Measurements from ENCODE around the gene MTMR1. TPM values are rescaled to one million over a fixed set of nuclear protein-coding genes. Genes with fewer than 3 reads are reported as not detected.

The MTMR1 gene
- total RNA-seq, 1 experiment from 2014 or later, result 25.4 TPM

DNA sequence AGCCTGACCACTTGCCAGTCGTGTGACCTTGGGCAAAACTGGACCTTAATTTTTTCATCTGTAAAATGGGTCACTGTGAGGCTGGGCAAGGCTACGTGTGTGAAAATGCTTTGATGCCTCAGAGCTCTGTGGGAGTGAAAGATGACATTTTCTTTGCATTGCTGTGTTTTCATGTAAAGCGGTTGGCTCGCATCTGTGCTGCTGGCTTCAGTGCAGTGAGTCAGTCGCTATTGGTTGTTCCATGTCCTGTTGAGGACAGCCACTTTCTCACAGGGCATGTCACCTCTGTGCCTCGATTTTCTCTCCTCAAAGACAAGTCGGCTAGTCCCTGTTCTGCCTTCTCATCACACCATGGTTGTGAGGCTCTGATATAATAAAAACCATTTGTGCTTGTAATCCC lies 4.4 kb downstream of the MTMR1 start:
- no peaks in the 10 kb centered on the region for H3K27me3 ChIP-seq (replicated peaks; ENCODE audit: control insufficient read depth, insufficient read depth, low read length)
- DNase-seq, result no peak
- ChIA-PET CTCF (no interaction called here), POLR2A (no interaction called here)
- H3K9me3 ChIP-seq, result no peaks in the 10 kb centered on the region
- intact Hi-C loops (cut with micrococcal nuclease; ENCODE audit: unreplicated experiment), result no loop called here
- H3K4me3 Mint-ChIP-seq (ENCODE audit: unreplicated experiment), result no peak overlapping the region
- 0 out of 2 replicates have a peak, but pooled peaks cover 5% of the 10 kb centered on the region for H3K4me1 ChIP-seq
- no peak overlapping the region for H3K27ac Mint-ChIP-seq (ENCODE audit: unreplicated experiment)
- TF ChIP-seq, protein P1, sequence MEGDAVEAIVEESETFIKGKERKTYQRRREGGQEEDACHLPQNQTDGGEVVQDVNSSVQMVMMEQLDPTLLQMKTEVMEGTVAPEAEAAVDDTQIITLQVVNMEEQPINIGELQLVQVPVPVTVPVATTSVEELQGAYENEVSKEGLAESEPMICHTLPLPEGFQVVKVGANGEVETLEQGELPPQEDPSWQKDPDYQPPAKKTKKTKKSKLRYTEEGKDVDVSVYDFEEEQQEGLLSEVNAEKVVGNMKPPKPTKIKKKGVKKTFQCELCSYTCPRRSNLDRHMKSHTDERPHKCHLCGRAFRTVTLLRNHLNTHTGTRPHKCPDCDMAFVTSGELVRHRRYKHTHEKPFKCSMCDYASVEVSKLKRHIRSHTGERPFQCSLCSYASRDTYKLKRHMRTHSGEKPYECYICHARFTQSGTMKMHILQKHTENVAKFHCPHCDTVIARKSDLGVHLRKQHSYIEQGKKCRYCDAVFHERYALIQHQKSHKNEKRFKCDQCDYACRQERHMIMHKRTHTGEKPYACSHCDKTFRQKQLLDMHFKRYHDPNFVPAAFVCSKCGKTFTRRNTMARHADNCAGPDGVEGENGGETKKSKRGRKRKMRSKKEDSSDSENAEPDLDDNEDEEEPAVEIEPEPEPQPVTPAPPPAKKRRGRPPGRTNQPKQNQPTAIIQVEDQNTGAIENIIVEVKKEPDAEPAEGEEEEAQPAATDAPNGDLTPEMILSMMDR (IDR thresholded peaks at IDR 0.05; ENCODE audit: insufficient read depth in 1 of 2, low read depth in 1 of 2, low read length in 1 of 2, severe bottlenecking in 1 of 2, unreplicated experiment in 1 of 2), result no peak
- H3K36me3 Mint-ChIP-seq (ENCODE audit: insufficient read depth, unreplicated experiment), result peaks cover 10% of the 10 kb centered on the region
- H3K4me3 ChIP-seq (ENCODE audit: low read depth, low read length), result no peak overlapping the region
- H3K9me3 Mint-ChIP-seq (ENCODE audit: unreplicated experiment), result no peaks in the 10 kb centered on the region
- no peaks in the 10 kb centered on the region for H3K27me3 Mint-ChIP-seq (ENCODE audit: insufficient read depth, unreplicated experiment)
- BruUV-seq (replicated peaks), result no TSS peak
- no peaks in the 10 kb centered on the region for H3K36me3 ChIP-seq (ENCODE audit: control insufficient read depth, insufficient read depth, low read length)
- H3K4me1 Mint-ChIP-seq (ENCODE audit: low read depth, unreplicated experiment), result peaks cover 8% of the 10 kb centered on the region

DNA sequence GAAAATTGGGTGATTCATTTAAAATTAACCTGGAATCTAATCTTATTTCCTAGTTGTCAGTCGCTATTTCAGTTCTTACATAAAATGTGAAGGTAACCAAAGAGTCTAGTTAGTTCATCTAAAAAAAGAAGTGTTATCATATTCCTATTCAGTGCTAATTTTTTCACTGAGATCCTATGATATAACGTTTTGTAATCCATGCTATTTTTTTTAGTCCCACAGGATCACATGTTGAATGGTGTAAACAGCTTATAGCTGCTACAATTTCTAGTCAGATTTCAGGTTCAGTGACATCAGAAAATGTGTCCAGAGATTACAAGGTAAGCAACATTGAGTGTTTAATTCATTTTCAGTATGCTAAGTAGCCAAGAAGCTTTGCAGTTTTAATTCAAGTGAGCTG lies 5.8 kb downstream of the MTMR1 start:
- Mint-ChIP-seq H3K27ac (ENCODE audit: unreplicated experiment) (no peak overlapping the region), H3K4me3 (ENCODE audit: unreplicated experiment) (no peak overlapping the region), H3K27me3 (ENCODE audit: insufficient read depth, unreplicated experiment) (no peaks in the 10 kb centered on the region), H3K9me3 (ENCODE audit: unreplicated experiment) (no peaks in the 10 kb centered on the region), H3K36me3 (ENCODE audit: insufficient read depth, unreplicated experiment) (peaks cover 10% of the 10 kb centered on the region), H3K4me1 (ENCODE audit: low read depth, unreplicated experiment) (peaks cover 8% of the 10 kb centered on the region)
- TF ChIP-seq, protein P1 (IDR thresholded peaks at IDR 0.05; ENCODE audit: insufficient read depth in 1 of 2, low read depth in 1 of 2, low read length in 1 of 2, severe bottlenecking in 1 of 2, unreplicated experiment in 1 of 2), result no peak
- ChIA-PET POLR2A (no interaction called here), CTCF (no interaction called here)
- intact Hi-C loops (cut with micrococcal nuclease; ENCODE audit: unreplicated experiment), result no loop called here
- BruUV-seq (replicated peaks), result no TSS peak
- Histone ChIP-seq H3K36me3 (ENCODE audit: control insufficient read depth, insufficient read depth, low read length) (no peaks in the 10 kb centered on the region), H3K9me3 (no peaks in the 10 kb centered on the region), H3K4me1 (0 out of 2 replicates have a peak, but pooled peaks cover 5% of the 10 kb centered on the region), H3K27me3 (replicated peaks; ENCODE audit: control insufficient read depth, insufficient read depth, low read length) (no peaks in the 10 kb centered on the region), H3K4me3 (ENCODE audit: low read depth, low read length) (no peak overlapping the region)
- DNase-seq, result no peak

DNA sequence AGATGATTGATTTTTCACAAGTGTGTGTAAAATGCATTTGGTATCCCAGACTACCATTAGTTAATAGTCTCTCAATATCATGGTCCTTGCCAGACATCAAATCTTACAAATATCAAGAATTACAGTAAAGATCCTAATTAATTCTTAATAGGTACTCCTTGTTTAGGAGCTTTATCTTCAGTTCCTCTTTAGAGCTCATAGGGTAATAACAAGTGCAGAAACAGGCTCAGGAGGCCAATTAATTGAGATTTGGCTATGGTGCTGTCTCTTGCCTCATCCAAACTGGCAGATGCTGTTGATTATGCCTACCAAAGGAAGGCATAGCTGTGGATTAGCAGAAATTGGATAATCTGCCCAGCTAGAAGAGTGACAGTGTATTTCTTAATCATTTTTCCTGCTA lies 6.9 kb downstream of the MTMR1 start:
- BruUV-seq (replicated peaks), result no TSS peak
- TF ChIP-seq, protein P1 (IDR thresholded peaks at IDR 0.05; ENCODE audit: insufficient read depth in 1 of 2, low read depth in 1 of 2, low read length in 1 of 2, severe bottlenecking in 1 of 2, unreplicated experiment in 1 of 2), result no peak
- Mint-ChIP-seq H3K4me3 (ENCODE audit: unreplicated experiment) (no peak overlapping the region), H3K9me3 (ENCODE audit: unreplicated experiment) (no peaks in the 10 kb centered on the region), H3K36me3 (ENCODE audit: insufficient read depth, unreplicated experiment) (peaks cover 9% of the 10 kb centered on the region), H3K4me1 (ENCODE audit: low read depth, unreplicated experiment) (peaks cover 3% of the 10 kb centered on the region), H3K27ac (ENCODE audit: unreplicated experiment) (no peak overlapping the region), H3K27me3 (ENCODE audit: insufficient read depth, unreplicated experiment) (no peaks in the 10 kb centered on the region)
- no peaks in the 10 kb centered on the region for H3K36me3 ChIP-seq (ENCODE audit: control insufficient read depth, insufficient read depth, low read length)
- intact Hi-C loops (cut with micrococcal nuclease; ENCODE audit: unreplicated experiment), result no loop called here
- CTCF ChIA-PET, result no interaction called here
- POLR2A ChIA-PET, result no interaction called here
- H3K27me3 ChIP-seq (replicated peaks; ENCODE audit: control insufficient read depth, insufficient read depth, low read length), result no peaks in the 10 kb centered on the region
- H3K9me3 ChIP-seq, result no peaks in the 10 kb centered on the region
- H3K4me1 ChIP-seq, result no peaks in the 10 kb centered on the region
- no peak for DNase-seq
- no peak overlapping the region for H3K4me3 ChIP-seq (ENCODE audit: low read depth, low read length)
